Astrocyte (in vitro differentiated cells and primary cell): ENCODE data around the gene NPM1.

Source experiments
- CTCF ChIP-seq: IDR thresholded peaks from 2 replicates; pipeline ENCODE4 v1.5.1; 2011; ENCODE audit warnings: low read depth, mild to moderate bottlenecking, inconsistent platforms, low read length, moderate library complexity; ENCODE audit not compliant: insufficient read depth
- EZH2 ChIP-seq: IDR thresholded peaks from 2 replicates; pipeline ENCODE4 v1.6.1; 2012; ENCODE audit warnings: mild to moderate bottlenecking, low read length, inconsistent platforms; ENCODE audit not compliant: insufficient read depth

DNA sequence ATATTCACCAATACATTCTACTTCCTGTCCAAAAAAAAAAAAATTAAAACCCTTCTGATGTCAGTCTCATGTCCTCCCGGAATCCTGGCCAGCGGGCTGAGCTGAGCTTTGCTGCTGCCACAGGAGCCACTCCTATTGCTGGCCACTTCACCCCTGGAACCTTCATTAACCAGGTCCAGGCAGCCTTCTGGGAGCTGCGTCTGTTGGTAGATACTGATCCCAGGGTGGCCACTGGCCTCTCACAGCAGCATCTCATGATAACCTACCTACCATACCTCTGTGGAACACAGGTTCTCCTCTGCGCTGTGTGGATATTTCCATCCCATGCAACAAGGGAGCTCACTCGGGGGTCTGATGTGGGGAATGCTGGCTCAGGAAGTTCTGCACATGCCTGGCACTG is 21.0 kb upstream of the NPM1 start:
- no peak for TF ChIP-seq CTCF
- no peak for TF ChIP-seq EZH2
